Measurements from ENCODE around the gene TPRN.

TPRN gene

DNA sequence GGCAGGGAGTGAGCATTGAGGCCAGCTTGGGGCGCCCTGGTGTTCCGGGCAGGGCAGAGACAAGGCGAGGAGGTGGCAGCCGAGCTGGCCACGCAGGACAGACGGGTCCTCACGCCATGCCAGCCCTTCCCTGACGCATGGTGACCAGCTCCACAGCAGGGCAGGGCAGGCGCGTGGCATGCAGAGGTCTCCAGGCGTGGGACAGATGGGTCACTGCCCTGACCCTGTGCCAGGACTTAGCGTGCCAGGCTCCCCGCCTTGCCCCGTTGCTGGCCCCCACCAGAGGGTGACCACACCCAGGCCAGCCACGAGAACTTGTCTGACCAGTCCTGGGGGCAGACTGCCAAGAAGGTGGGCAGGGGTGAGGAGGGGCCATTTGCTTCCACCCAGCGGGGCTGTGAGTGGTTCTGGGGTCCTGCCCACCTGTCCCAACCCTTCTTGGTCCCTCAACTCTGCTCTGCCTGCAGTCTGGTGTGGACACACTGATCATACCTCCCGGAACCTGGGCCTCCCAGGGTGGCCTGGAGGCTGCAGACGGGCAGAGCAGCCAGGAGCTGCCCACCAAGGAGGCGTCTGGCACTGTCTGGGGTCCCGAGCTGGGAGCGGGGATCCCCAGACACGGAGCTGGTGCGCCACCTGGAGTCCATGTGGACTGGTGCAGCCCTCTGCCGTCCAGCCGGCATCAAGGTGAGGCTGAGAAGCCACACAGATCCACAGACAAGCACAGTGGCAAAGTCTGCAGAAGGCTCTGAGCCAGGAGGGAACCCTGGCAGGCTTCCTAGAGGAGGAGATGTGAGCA is 26.7 kb upstream of the TPRN start, which contains the start of gene RNF224:
TSS of gene RNF224 (plus strand) at position 449 of the 799 bp plus-strand sequence. CDS start 834 bp downstream, outside the sequence.
- Histone ChIP-seq H3K4me3 (ENCODE audit: low read length) (no peak within 1 kb of the TSS), H3K27me3 (ENCODE audit: control insufficient read depth, insufficient read depth, low read length) (peaks cover 8% of the 10 kb centered on the region), H3K9me3 (ENCODE audit: control insufficient read depth, low read depth, low read length) (no peaks in the 10 kb centered on the region), H3K9ac (ENCODE audit: low read length) (no peak within 1 kb of the TSS), H3K36me3 (ENCODE audit: control insufficient read depth, low read depth, low read length) (no peaks in the 10 kb centered on the region), H3K27ac (ENCODE audit: low read length) (no peak within 1 kb of the TSS), H3K4me1 (ENCODE audit: control insufficient read depth, low read depth, low read length) (no peaks in the 10 kb centered on the region)

DNA sequence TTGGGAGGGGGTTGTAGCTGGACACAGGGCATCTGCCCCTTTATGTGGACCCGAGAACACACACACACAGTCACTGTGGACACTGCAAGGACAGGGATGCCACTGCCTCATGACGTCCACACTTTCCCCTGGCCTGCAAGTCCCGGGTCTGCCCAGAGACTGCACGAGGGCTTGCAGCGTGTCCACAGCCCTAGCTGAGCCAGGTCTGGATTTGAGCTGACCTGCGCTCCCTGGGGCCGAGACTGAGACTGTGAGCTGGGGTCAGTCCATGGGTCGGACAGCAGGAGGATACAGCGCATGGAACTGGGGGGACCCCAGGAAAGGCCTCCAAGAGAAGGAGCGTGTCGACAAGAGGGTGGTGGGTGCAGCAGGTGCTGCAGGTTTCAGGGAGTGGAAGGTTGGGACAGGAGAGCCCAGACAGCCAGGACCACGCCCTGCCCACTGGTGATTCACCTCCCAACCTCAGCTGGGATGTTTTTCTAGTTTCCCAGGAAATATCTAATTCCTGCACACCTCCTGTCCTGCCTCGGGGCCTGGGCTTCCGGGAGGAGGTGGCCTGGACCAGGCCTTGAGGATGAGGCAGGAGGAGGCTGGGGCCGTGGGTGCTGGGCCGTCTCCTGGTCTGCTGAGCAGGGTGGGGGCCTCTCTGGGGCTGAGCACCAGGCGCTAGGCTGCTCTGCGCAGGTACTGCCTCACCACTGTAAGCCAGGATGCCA is 26.0 kb upstream of the TPRN start:
- Histone ChIP-seq H3K36me3 (ENCODE audit: control insufficient read depth, low read depth, low read length) (no peaks in the 10 kb centered on the region), H3K27ac (ENCODE audit: low read length) (no peak overlapping the region), H3K4me1 (ENCODE audit: control insufficient read depth, low read depth, low read length) (no peaks in the 10 kb centered on the region), H3K9ac (ENCODE audit: low read length) (no peak overlapping the region), H3K27me3 (ENCODE audit: control insufficient read depth, insufficient read depth, low read length) (peaks cover 8% of the 10 kb centered on the region), H3K4me3 (ENCODE audit: low read length) (no peak overlapping the region), H3K9me3 (ENCODE audit: control insufficient read depth, low read depth, low read length) (no peaks in the 10 kb centered on the region)

DNA sequence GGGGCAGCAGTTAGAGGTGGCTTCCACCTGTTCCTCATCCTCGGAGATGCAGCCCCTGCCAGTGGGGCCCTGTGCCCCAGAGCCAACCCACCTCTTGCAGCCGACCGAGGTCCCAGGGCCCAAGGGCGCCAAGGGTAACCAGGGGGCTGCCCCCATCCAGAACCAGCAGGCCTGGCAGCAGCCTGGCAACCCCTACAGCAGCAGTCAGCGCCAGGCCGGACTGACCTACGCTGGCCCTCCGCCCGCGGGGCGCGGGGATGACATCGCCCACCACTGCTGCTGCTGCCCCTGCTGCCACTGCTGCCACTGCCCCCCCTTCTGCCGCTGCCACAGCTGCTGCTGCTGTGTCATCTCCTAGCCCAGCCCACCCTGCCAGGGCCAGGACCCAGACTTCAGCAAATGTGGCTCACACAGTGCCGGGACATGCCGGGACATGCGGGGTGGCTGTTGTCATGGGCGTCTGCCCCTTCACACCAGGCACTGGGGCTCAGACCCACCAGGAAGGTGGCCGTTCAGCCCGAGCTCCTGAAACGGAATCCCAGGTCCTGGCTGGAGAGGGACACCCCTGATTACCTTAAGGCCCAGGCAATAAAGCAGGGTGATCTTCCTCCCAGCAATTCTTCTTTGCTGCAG is 25.3 kb upstream of the TPRN start:
- Histone ChIP-seq H3K36me3 (ENCODE audit: control insufficient read depth, low read depth, low read length) (no peaks in the 10 kb centered on the region), H3K27me3 (ENCODE audit: control insufficient read depth, insufficient read depth, low read length) (peaks cover 8% of the 10 kb centered on the region), H3K27ac (ENCODE audit: low read length) (no peak overlapping the region), H3K4me1 (ENCODE audit: control insufficient read depth, low read depth, low read length) (no peaks in the 10 kb centered on the region), H3K9me3 (ENCODE audit: control insufficient read depth, low read depth, low read length) (no peaks in the 10 kb centered on the region), H3K4me3 (ENCODE audit: low read length) (no peak overlapping the region), H3K9ac (ENCODE audit: low read length) (no peak overlapping the region)

DNA sequence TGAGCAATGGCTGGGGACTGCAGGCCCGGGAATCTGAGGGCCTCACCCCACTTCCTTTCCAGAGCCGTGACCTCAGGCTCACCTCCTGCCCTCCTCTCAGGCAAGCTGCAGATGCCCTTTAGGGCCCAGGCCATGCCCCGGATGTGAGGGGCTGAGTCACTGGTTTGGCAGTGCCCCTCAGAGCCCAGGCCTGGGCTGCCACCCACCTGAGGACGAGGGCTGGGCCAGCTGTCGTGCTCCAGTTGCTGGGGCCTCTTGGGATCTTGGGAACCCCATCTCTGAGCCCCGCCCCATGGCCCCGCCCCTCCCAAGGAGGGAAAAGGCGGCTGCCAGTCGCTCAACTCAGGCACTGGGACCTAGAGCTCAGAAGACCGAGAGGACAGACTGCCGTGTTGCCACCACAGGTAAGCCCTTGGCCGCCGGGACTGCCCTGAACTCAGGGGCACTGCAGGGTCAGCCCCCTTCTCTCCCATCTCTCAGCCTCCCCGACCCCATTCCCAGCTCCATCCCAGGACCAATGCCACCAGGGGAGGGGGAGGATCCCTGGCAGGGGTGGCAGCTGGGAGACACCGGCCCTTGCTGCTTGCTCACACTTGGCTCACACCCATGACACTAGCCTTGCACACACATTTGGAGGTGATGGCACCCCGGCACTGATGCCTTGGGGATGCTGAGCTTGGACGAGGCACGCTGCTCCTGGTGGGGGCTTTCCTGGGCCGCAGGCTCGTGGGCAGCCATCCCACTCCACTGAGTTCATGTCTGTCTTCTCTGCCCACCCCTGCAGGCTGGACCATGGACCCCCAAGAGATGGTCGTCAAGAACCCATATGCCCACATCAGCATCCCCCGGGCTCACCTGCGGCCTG is 24.5 kb upstream of the TPRN start, which contains the start of gene CYSRT1:
TSS of gene CYSRT1 (plus strand) at position 345 of the 865 bp plus-strand sequence. CDS start at position 793, 448 bp downstream.
- H3K4me1 ChIP-seq (ENCODE audit: control insufficient read depth, low read depth, low read length), result no peaks in the 10 kb centered on the region
- no peak within 1 kb of the TSS for H3K27ac ChIP-seq (ENCODE audit: low read length)
- peaks cover 8% of the 10 kb centered on the region for H3K27me3 ChIP-seq (ENCODE audit: control insufficient read depth, insufficient read depth, low read length)

DNA sequence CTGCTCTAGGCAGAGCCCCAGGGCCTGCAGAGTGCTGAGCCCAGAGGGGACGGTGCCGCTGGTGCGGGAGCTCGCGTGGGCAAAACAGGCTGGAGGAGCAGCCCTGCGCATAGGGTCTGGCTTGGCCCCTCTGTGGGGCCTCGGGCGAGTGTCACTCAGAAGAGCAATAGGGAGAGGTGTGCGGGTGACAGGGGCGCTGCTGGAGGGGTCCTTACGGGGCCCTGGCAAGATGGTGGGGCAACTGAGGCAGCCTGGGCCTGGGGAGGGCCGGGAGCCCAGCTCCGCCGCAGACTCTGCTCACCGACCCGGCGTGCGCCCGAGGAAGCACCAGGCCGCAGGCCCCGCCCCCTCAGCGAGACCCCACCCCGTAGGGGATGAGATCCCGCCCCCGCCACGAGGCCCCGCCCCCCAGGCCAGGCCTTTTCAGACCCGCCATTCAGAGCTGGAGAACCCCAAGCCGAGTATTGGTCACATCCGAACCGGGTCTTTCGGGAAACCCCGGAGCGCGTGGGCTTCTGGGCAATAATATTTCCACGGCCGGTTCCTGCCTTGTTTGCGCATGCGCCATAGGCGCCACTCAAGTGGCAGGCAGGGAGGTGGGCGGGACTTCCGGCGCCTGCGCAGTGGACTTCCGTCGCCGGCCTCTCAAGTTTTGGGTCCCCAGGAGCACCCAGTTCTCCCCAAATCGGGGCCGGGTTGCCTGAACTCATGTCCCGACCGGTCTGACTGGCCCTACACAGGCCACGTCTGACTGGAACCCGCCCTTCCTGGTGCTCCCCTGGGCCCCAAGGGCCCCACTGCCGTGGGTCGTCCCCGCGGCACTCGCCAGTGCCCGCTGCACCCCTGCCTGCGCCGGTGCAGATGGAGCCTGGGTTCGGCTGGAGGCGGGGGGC is 22.8 kb upstream of the TPRN start:
- H3K27ac ChIP-seq (ENCODE audit: low read length), result no peak overlapping the region
- peaks cover 8% of the 10 kb centered on the region for H3K27me3 ChIP-seq (ENCODE audit: control insufficient read depth, insufficient read depth, low read length)
- no peaks in the 10 kb centered on the region for H3K36me3 ChIP-seq (ENCODE audit: control insufficient read depth, low read depth, low read length)
- H3K4me1 ChIP-seq (ENCODE audit: control insufficient read depth, low read depth, low read length), result no peaks in the 10 kb centered on the region
- H3K4me3 ChIP-seq (ENCODE audit: low read length), result peak overlapping the region; percentile 75
- no peaks in the 10 kb centered on the region for H3K9me3 ChIP-seq (ENCODE audit: control insufficient read depth, low read depth, low read length)
- H3K9ac ChIP-seq (ENCODE audit: low read length), result peak overlapping the region; percentile 61

More for the DNA sequence above, 24.5 kb upstream of the TPRN start, which contains the start of gene CYSRT1:
- H3K4me3 ChIP-seq (ENCODE audit: low read length), result peak within 1 kb of the TSS; percentile 75
- no peaks in the 10 kb centered on the region for H3K9me3 ChIP-seq (ENCODE audit: control insufficient read depth, low read depth, low read length)
- no peaks in the 10 kb centered on the region for H3K36me3 ChIP-seq (ENCODE audit: control insufficient read depth, low read depth, low read length)
- H3K9ac ChIP-seq (ENCODE audit: low read length), result peak within 1 kb of the TSS; percentile 61

DNA sequence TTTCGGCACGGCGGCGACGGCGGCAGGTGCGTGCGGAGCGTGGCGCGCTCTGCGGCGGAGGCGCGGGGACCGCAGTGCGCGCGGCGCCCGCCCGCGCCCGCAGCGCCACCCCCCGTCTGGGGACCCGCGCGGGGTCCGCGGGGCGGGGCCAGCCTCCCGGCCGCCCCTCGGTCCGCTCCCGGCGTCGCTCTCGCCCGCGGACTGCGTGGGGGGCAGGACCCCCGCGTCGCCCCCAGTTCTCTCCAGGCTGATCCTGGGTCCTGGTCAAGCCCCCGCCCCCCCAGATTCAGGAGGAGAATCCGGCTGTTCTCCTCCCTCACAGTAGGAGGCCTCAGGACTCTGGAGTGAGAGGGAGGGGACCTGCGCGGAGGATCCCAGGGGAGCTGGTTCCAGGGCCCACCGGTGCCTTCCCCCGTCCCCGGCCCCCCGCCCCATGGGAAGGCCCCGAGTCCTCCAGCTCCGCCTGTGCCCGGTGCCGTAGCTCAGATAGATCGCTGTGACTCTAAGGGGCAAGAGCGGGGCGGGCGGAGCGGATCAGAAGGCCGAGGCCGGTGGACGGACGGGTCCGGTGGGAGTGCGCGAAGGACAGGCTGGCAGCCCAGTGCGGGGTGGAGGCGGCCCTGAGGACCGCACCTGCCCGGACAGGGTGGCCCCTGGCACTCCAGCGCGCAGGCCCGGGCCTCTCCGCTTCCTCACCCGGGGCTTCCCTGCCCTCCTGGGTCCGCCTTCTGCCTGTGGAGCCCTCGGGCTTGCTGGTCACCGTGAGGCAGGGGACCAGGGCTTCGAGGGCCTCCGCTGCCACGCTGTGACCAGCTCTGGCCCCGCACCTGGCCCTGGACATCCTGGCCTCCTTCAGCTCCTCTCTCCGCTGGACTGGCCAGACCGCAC is 21.9 kb upstream of the TPRN start, which contains the start of gene RNF208:
TSS of gene RNF208 (minus strand) at position 51 of the 888 bp plus-strand sequence. CDS start 1,028 bp downstream, outside the sequence.
- no peak within 1 kb of the TSS for H3K9ac ChIP-seq (ENCODE audit: low read length)
- H3K27me3 ChIP-seq (ENCODE audit: control insufficient read depth, insufficient read depth, low read length), result peaks cover 8% of the 10 kb centered on the region
- no peak within 1 kb of the TSS for H3K27ac ChIP-seq (ENCODE audit: low read length)
- peak within 1 kb of the TSS; percentile 75 for H3K4me3 ChIP-seq (ENCODE audit: low read length)
- no peaks in the 10 kb centered on the region for H3K9me3 ChIP-seq (ENCODE audit: control insufficient read depth, low read depth, low read length)
- no peaks in the 10 kb centered on the region for H3K4me1 ChIP-seq (ENCODE audit: control insufficient read depth, low read depth, low read length)
- no peaks in the 10 kb centered on the region for H3K36me3 ChIP-seq (ENCODE audit: control insufficient read depth, low read depth, low read length)

DNA sequence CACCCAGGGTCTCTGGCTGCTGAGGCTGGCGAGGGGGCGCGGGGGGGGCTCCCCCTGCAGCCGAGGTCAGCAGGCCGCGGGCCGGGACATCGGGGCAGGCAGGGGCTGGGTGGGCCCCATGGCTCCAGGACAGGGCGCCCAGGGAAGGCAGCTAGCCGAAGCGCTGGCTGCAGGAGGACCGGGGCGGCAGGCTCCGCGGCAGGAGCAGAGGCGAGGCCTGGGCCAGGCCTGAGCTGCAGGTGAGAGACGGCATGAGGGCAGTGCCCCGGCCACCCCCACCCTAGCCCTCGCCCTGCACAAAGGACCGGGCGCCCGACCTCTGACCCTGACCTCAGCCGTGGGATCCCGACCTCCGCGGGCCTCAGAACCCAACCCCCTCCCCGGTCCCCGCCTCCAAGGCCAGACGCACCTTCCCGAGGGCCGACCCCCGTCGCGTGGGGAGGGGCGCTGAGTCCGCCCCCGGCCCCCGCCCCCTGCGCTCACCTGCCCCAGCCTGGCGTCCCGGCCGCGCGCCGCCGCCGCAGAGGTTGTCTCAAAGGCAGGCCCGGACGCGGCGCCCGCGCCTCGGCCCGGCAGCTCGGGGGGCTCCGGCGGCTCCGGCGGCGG is 21.1 kb upstream of the TPRN start:
- no peaks in the 10 kb centered on the region for H3K36me3 ChIP-seq (ENCODE audit: control insufficient read depth, low read depth, low read length)
- H3K4me3 ChIP-seq (ENCODE audit: low read length), result peak overlapping the region; percentile 42
- H3K27ac ChIP-seq (ENCODE audit: low read length), result no peak overlapping the region
- no peak overlapping the region for H3K9ac ChIP-seq (ENCODE audit: low read length)
- no peaks in the 10 kb centered on the region for H3K4me1 ChIP-seq (ENCODE audit: control insufficient read depth, low read depth, low read length)
- H3K27me3 ChIP-seq (ENCODE audit: control insufficient read depth, insufficient read depth, low read length), result peaks cover 8% of the 10 kb centered on the region
- no peaks in the 10 kb centered on the region for H3K9me3 ChIP-seq (ENCODE audit: control insufficient read depth, low read depth, low read length)

DNA sequence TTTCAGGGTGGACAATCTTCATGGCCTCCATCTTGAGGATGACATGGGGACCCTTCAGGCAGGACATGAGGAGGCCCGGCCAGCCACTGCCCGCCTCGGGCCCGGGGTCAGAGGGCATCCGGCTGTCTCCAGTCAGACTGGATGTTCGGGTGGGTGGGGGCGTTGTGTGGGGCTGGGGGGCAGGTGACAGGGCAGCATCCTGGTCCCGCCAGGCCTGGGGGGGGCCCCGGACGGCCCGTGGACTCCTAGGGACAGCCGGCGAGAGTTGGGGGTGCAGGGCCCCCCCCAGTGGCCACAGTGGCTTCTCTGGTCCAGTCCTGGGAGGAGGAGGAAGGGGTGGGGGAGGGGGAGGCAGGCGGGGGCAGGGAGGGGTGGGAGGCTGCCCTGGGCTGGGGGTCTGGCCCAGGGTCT is 20.6 kb upstream of the TPRN start:
- no peaks in the 10 kb centered on the region for H3K4me1 ChIP-seq (ENCODE audit: control insufficient read depth, low read depth, low read length)

DNA sequence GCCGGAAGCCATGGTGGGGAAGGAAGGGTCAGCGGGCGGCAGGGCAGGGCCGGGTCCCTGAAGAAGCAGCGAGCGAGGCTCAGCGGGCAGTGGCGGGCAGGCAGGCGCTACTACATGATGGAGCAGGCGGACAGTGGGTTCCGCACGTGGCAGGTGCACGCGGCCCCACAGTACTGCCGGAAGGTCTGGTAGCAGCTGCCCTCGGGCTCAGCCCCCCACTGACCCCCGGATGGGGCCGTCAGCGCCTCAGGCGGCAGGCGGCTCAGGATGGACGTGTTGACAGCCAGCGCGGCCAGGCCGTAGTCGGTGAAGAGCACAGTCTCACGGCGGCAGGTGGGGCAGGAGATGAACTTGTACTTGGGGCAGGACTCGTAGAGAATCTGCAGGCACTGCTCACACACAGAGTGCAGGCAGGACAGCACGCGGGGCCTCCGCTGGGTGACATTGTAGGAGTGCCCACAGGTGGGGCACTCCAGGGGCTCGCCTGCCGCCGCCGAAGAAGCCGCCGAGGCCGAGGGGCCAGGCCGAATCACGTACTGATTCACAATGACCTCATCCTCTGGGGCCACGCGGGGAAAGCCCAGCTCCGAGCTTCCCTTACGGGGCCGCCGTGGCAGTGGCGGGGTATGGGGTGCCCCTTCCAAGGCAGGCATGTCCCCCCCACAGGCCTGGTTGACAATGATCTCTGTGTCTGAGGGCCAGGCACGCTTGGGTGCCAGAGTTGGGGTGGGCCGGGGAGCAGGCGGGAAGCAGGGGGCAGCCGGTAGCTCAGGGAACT is 20.0 kb upstream of the TPRN start:
- Histone ChIP-seq H3K4me3 (ENCODE audit: low read length) (no peak overlapping the region), H3K36me3 (ENCODE audit: control insufficient read depth, low read depth, low read length) (no peaks in the 10 kb centered on the region), H3K9me3 (ENCODE audit: control insufficient read depth, low read depth, low read length) (no peaks in the 10 kb centered on the region), H3K9ac (ENCODE audit: low read length) (no peak overlapping the region), H3K4me1 (ENCODE audit: control insufficient read depth, low read depth, low read length) (no peaks in the 10 kb centered on the region), H3K27ac (ENCODE audit: low read length) (no peak overlapping the region), H3K27me3 (ENCODE audit: control insufficient read depth, insufficient read depth, low read length) (peaks cover 8% of the 10 kb centered on the region)

More for the DNA sequence above, 20.6 kb upstream of the TPRN start:
- H3K27ac ChIP-seq (ENCODE audit: low read length), result no peak overlapping the region
- no peaks in the 10 kb centered on the region for H3K36me3 ChIP-seq (ENCODE audit: control insufficient read depth, low read depth, low read length)
- no peak overlapping the region for H3K9ac ChIP-seq (ENCODE audit: low read length)
- H3K9me3 ChIP-seq (ENCODE audit: control insufficient read depth, low read depth, low read length), result no peaks in the 10 kb centered on the region
- peaks cover 8% of the 10 kb centered on the region for H3K27me3 ChIP-seq (ENCODE audit: control insufficient read depth, insufficient read depth, low read length)
- no peak overlapping the region for H3K4me3 ChIP-seq (ENCODE audit: low read length)
